HG02588 (cell line): ENCODE data around the gene FLNA.

Source experiments
- ATAC-seq: cut with Tn5 transposase; IDR thresholded peaks from one replicate; pipeline ENCODE4 v1.9.1; 2021; ENCODE audit warnings: mild to moderate bottlenecking, moderate library complexity; ENCODE audit not compliant: unreplicated experiment

Gene FLNA

DNA sequence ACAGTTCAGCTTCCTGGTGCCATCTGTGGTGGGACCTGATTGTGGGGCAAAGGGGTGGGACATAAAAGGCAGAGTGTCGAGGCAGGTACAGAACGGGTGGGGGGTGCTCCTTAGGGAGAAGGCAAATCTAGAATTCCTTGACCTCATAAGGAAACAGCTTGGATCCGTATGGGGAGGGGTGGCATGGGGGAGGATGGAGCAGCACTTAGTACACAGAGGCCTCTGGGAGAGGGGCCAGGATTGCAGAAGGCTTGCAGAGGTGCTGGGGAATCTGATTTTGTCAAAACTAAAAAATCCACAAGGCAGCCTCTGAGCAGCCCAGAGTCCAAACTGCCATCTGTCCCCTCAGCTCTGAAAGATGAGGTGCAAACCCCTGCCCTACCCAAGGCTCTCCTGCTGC lies 2.3 kb upstream of the FLNA start:
- no peak for ATAC-seq

DNA sequence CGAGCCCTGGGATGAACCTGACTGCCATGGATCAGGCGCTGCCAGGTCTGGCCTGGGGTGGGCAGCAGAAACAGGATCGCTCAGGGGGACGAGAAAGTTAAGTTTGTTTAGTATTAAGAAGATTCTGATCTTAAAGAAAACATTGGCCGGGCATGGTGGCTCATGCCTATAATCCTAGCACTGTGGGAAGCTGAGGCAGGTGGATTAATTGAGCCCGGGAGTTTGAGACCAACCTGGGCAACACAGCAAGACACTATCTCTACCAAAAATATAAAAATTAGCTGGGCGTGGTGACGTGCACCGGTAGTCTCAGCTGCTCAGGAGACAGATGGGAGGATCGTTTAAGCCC lies 696 bp upstream of the FLNA start:
- no peak for ATAC-seq

DNA sequence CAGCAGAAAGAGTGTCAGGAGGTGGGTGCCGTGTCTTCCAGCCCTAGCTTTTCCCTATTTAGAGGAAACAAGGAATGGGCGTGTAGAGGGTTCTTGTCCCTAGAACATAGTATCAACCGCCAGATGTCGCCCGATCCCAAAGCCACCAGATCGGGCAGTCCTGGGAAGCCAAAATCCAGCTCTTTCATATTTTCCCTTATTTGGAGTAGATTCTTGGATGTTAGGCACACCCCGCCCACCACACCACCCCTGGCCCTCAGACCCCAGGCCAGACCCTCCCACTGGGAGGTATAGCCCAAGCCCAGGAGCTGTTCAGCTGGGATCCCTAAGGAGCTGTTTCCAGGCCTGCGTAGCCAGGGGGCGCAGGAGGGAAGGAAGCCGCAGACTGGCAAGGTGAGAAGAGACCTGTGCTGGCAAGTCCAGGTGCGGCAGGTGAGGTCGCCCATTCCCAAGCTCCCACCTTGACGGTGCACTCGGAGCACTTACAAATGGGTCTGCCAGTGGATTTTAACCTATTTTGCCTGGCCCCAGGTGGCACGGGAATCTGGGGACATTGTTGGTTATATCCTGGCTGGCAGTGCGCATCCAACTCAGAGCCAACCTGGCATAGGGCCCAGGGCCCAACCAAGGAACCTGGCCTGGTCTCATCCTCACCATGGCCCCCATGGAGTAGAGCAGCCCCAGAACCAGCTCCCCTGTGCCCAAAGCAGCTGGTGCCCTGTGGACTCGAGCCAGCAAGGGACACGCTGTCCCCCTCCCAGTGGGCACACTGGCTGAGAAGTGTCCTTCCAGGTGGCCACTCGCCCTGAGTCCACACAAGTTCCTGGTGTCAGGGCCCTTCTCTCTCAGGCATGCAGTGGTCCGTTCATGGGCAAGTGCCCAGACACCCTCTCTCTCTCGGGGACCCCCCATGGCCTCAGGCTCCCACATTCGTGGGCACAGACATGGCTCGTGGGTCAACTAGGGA lies 811 bp downstream of the FLNA start:
- ATAC-seq = no peak

DNA sequence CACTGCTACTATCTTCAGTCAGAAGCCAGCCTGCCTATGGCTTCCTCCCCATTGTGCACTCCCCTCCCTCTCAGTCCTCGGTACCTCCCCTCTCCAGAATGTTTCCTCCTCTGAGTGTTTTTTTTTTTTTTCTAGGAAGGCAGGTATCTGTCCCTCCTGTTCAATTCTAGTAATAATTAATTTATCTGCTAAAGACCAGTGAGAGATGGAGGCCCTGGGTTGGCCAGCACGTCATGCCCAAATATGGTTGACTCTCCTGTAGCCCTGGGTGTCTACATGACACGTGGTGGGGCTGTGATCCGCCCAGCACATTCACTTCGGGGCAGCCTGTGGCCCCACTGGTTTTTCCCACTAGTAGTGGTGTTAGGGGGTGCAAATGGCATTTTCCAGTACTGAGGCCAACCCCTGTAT lies 1.8 kb downstream of the FLNA start:
- no peak for ATAC-seq

DNA sequence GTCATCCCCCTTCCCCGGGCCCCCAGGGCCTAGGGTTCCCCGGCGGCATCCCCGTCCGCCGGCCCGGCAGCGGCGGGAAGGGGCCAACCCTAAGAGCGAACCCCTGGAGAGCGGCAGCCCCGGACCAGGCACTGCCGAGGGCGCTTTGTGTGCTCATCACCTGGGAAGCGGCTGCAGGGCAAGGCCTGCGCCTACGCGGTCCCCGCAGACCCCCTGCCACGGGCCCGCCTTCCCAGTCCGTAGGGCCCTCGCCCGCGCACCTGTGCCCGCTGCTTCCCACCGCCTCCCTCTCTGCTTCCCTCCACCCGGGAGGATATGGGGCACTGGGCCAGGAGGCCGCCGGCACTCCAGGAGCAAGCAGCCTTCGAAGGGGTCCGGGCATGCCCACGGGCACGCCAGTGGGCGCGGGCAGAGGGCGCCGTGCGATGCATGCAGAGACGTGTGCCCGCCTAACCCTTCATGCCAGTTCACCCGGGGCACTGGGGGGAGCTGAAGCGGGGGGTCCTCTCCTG lies 2.6 kb downstream of the FLNA start:
- ATAC-seq = no peak

DNA sequence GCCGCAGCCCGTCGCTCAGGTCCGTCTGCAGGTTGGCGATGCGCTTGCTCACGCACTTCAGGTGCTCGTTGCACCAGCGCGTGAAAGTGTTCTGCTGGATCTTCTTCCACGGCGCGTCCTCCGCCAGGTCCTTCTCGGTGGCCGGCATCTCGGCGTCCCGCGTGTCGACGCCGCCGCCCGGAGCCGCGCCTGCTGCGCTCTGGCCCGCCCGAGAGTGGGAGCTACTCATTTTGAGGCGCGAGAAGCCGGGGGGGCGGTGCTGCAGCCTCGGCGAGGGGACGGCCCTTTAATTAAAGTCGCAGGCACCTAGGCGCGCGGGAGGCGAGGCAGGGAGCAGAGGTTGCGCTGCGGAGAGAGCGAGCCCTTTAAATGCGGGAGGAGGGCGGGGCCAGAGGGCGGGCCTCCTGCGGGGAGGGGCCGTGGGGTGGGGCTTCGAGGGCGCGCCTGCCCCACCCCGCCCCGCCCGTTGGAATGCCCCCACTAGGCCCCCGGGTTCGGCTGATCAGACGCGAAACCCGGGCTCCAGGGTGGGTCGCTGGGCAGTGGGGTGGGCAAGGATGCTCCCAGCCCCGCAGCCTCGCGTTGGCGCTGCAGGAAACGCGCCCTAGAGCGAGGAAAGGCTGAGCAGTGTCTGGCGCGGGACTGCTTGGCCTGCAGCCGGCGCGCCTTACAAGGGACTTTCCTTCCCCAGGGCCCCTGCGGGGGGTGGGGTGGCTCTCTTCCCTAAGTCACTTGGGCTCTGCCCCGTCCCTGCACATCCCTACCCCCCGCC lies 3.2 kb downstream of the FLNA start:
- peak; percentile 63 for ATAC-seq

DNA sequence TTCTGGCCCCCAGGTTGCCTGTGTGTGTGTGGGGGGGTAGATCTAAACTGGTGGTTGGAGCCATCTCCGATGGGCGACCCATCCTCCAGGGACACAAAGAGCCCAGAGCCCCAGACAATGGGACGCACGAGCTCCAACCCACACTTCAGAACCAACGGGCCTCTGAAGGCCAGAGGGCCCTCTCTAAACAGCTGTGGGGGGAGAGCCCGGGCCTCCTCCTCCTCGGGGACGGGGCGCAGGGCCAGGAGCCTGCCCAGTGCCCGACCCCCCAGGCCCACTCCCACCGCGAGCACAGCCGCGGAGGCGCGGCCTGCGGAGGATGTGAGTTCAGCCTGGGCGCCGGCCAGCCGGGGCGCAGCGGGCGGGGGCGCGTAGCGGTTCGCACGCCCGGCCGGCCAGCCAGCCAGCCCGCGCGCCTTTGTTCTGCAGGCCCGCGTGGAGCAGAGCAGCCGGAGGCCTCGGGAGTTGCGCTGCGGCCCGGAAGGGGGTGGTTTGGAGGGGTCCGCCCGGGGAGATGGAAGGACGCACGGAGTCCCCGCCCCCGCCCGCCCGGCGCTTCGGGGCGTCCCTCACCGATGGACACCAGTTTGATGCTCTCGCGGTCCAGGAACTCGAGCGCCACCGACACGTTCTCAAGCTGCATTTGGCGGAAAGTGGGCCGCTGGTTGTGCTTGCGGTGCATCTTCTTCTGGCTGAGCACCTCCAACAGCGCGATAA lies 4.0 kb downstream of the FLNA start:
- ATAC-seq = no peak

DNA sequence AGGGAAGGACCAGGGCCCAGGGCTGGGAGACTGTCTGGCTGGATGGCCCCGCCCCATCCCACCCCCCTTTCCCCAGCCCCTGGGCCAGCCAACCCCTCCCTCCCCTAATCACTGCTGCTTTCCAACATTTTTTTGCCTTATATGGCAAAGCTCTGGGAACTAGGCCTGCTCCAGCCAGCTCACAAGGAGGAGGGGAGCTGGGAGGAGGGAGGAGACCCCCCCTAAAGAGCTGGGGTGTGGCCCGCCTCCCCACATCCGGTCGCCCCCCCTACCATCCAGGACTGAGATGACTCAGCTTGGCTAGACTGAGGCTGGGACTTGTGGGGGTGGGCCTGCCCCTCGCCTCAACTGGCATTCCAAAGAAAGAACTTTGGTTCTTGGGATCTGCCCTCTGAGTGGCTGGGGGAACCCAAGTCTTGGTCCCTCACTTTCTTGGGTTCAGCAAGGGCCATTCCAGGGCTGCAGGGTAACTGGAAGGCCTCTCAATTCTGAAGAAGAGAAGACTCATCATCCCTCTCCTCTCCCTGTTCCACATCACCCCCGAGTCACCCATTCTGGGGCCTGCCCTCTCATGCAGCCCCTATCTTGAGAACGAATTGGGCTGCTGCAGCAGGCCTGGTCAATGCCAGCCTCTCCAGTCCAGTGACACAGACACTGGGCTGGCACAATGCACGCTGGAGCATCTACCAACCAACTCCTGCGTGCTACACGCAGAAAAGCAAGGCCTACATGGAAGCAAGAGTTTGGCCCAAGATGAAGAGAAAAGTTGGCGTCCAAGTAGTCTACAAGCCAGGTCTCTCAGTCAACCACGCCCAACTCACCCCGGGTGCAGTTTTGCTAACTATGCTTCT lies 4.8 kb downstream of the FLNA start:
- ATAC-seq = no peak

DNA sequence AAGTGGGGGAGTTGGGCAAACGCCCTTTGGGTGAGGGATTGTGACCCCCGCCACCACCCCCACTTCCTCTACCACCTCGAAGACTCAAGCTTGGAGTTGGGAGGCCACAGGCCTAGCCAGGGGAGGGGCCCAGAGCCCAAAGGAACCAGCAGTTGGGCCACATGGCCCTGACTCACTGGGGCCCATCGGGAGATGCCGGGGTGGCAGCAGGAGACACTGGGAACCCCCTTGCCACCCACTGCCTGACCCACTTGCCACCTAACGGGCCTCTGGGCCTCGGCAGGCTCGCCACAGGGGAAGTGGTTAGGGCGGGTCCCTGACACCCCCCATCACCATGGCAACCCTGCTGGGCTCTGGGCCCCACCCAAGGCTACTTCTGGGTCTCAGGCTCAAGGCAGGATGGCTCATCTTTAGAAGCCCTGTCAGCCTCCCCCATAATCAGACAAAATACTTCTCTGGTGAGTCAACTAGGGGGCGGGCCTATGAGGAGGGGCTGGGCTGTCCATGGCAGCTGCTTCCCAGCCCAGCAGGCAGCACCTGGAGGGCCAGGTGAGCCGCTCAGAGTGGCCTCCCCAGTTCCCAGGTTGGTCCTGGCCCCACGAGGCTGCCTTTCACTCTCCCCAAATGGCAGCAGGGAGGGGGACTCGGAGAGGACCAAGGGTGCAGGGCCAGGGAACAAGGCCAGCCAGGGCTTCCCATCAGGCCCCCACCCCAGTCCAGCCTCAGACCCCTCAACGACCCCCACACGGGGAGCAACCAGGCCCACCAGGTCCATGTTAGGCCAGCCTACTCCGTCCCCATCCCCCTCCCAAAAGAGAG lies 5.6 kb downstream of the FLNA start:
- ATAC-seq = no peak

DNA sequence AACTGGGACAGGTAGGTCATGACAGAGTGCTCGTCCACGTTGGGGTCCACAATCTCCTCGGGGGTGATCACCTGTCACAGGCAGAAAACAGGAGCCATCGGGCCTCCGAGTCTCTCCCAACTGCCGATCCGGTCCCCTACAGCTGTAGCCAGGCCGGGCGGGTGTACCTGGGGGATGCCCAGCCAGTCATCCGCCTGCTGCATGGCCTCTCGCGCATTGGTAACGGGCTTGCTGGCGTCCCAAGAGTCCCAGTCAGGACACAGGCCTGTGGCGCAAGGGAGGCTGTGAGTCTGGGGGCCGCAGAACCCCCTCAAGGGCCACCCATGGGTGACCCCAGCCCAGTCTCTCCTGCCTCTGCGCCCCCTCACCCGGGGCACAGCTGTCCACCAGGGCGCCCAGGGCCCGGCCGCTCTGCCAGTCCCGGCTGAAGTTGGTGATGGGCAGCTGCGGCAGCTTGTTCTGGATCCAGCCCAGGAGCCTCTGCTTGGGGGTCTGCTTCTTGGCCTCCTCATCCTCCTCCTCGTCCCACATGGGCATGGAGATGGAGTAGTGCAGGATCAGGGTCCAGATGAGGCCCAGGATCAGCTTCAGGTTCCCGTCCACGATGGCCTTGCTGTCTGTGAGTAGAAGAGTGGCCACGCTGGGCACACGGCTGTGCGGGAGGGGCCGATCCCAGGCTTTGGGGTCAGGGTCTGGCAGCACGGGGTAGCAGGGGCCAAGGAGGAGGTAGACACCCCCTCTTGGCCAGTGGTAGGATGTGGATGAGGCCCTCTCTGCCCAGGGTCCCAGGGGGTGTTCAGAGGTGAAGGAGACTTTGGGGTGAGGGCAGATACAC lies 6.7 kb downstream of the FLNA start:
- no peak for ATAC-seq

DNA sequence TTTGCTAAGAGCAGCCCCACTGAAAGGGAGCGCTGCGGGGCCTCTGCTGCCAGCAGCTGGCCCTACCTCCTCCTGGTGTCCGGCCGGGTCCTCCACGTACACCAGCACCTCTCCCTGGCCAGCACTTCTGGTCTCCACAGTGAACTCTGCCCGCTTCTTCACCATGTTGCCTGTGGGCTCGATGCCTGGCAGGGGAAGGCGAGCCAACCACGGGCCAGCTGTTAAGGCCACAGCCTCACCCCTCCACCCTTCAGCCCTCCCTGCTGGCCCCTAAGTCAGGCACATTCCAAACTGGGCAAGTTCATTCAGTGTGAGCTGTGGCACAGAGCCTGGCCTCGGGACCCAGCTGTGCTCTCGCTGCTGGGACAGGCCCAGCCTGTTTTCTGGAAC lies 7.8 kb downstream of the FLNA start:
- ATAC-seq = no peak

DNA sequence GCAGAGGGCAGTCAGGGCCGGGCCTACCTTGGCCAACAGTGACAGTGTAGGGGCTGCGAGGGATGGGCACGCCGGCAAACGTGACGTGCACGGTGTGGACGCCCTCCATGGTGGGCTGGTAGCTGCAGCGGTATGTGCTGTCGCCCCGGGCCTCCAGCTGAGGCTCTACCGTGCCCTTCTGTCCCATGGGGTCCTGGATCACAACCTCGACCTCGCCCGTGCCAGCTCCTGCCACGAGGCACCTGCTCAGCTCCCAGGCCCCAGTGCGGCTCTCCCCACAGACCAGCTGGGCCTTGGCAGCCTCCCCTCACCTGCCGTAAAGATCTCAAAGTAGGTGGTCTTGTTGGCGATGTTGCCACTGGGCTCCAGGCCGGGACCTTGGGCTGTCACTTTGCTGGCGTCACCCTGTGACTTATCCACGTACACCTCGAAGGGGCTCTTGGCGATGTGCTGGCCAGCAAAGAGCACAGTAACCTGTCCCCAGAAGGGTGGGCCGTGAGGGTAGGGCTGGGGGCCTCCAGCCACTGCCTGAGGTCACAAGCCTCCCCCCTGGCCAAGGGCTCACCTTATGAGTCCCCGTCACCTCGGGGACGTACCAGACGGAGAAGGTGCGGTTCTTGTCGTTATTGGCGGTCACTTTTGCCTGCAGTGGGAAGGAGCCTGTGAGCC lies 8.3 kb downstream of the FLNA start:
- ATAC-seq = no peak

DNA sequence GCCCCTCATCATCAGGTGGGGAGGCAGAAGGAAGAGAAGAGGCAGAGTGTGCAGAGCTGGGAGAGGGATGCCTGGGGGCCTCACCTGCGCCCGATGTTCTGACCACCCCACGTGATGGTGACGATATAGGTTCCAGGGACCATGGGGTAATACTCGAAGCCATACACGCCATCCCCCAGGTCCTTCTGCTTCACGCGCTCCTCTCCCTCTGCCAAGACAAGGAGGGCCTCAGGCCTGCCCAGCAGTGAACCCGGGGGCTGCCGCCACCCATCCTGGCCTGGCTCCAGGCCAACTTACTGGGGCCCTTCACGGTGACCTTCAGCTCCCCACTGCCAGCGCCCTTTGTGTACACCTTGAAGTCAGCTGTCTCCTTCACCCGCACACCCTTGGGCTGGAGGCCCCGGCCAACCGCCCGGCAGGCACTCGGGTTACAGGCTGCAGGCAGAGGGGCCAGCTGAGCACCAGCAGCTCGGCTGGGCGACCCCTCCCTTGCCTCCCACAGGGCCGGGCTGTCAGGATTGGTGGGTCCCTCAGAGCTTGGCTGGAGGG lies 9.3 kb downstream of the FLNA start:
- no peak for ATAC-seq

DNA sequence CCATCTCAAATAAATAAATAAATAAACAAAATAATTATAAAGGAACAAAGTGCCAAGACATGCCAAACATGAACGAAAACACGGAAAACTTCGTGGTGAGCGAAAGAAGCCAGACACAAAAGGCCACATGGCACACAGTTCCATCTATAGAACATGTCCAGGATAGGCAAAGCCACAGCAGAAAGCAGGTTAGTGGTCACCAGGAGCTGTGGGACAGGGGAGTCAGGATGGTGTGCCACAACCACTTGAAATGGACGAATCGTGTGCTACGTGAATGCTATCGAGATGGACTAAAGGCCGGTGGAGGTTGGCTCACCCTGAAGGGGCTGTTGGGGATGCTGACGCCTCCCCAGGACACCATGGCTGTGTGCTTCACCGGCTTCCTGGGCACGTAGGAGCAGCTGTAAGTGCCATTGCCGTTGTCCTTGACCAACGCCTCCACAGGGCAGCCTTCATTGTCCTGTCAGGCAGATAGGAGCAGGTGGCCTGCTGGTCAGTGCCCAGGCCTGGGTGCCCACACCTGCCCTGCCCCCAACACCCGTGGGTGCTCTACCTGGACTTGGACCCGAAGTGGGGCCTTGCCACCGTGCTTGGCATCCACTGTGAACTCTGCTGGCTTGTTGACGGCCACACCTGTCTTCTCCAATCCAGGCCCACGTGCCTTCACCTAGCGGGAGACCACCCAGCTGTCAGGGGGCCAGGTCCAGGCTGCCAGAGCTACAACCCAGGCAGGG lies 10.6 kb downstream of the FLNA start:
- ATAC-seq = no peak

DNA sequence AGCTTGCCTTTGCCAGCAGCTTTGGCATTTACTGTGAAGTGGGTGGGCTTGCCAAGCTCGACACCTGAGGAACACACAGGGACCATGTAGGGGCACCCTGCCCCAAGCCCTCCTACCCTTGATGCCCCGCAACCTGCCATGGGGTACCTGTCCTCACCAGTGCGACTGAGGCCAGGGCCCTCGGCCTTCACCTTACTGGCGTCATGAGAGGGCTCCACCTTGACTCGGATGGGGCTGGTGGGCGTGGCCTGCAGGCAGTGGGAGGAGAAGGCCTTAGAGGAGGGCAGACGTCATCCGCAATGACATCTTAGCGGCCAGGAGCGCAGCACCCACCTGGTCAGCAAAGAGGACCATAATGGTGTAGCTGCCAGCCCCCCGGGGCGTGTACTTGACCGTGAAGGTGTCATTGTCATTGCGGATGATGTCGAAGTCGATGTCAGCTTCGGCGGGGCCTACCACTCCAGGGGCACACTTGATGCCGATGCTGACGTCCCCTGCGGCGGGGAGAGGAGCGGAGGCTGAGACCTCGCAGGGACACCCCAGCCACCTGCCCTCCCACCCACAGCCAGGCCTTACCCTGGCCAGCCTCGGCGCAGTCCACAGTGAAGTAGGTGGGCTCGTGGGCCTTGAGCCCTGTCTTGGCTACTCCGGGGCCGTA lies 12.2 kb downstream of the FLNA start:
- no peak for ATAC-seq

DNA sequence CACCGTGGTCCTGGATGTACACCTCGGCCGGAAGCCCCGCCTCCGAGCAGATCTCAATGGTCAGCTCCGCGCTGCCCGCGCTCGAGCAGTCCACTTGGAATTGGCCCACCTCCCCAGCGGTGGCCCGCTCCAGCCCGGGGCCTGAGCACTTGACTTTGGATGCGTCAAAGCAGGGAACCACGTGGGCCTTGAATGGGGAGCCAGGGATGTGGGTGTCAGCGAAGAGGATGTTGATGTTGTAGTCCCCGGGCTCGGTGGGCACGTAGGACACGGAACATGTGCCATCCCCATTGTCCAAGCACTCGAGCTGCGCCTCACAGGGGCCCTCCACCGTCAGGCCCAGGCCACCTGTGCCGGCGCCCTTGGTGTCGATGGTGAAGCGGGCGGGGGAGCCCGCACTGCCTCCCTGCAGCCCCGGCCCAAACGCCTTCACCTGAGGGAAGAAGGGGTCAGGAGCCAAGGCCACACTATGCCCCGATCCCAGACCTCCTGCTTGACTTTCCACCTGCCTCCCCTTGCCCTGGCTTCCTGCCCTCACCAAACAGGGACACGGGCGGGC lies 14.2 kb downstream of the FLNA start:
- no peak for ATAC-seq
